Nephron (organoid): Measurements from ENCODE around the gene CCDC51.
A peak's percentile ranks its signal among the peaks of the same experiment; 100 is the strongest.

Experiments
- H3K27ac Mint-ChIP-seq, 3 experiments: 2 replicates each; pipeline ENCODE4 v1.8.0; 2020; ENCODE audit warnings: mixed read lengths in 3 of 3, mild to moderate bottlenecking in 2 of 3, moderate library complexity in 1 of 3
- H3K27me3 Mint-ChIP-seq: 2 replicates; pipeline ENCODE4 v1.8.0; 2021; ENCODE audit warnings: low read depth, mild to moderate bottlenecking, moderate library complexity, mixed read lengths
- H3K36me3 Mint-ChIP-seq: 2 replicates; pipeline ENCODE4 v1.8.0; 2020; ENCODE audit warnings: low read depth, mixed read lengths
- H3K4me1 Mint-ChIP-seq: 2 replicates; pipeline ENCODE4 v1.8.0; 2020; ENCODE audit warnings: mixed read lengths
- H3K4me3 Mint-ChIP-seq, 3 experiments: 2 replicates each; pipeline ENCODE4 v1.8.0; 2020; ENCODE audit warnings: mild to moderate bottlenecking in 3 of 3, mixed read lengths in 3 of 3, moderate library complexity in 2 of 3
- H3K9me3 Mint-ChIP-seq: 2 replicates; pipeline ENCODE4 v1.8.0; 2020; ENCODE audit warnings: mixed read lengths
- TF ChIP-seq, protein P1 (sequence below), 3 experiments: fragments of 200-600 bp; sonication (generic); IDR thresholded peaks; one replicate each; pipeline ENCODE4 v1.5.0; 2021; ENCODE audit warnings: antibody characterized with exemption in 3 of 3; ENCODE audit not compliant: unreplicated experiment in 3 of 3

CCDC51 gene

DNA sequence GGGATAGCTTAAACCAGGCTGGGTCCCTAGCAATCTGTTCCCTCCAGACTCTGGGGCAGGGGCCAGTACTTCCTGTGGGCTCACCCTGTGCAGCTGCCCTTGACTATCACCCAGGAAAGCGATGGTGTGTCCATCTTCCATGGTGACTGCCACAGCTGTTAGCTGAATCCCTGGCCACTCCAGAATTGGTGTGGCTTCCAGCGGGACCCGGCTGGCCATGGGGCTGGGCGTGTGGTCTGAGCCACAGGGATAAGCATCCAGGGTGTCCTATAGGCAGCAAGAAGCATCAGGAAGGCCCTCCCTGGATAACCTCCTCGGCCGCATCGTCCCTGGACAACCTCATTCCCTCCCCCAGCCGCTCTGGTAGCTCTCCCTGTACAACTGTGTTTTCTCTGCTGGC, 17.2 kb downstream of the CCDC51 start:
- Mint-ChIP-seq H3K4me3 (no peak overlapping the region), H3K4me1 (peaks cover 35% of the 10 kb centered on the region)
- TF ChIP-seq, protein P1, sequence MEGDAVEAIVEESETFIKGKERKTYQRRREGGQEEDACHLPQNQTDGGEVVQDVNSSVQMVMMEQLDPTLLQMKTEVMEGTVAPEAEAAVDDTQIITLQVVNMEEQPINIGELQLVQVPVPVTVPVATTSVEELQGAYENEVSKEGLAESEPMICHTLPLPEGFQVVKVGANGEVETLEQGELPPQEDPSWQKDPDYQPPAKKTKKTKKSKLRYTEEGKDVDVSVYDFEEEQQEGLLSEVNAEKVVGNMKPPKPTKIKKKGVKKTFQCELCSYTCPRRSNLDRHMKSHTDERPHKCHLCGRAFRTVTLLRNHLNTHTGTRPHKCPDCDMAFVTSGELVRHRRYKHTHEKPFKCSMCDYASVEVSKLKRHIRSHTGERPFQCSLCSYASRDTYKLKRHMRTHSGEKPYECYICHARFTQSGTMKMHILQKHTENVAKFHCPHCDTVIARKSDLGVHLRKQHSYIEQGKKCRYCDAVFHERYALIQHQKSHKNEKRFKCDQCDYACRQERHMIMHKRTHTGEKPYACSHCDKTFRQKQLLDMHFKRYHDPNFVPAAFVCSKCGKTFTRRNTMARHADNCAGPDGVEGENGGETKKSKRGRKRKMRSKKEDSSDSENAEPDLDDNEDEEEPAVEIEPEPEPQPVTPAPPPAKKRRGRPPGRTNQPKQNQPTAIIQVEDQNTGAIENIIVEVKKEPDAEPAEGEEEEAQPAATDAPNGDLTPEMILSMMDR (IDR thresholded peaks at IDR 0.05; ENCODE audit: unreplicated experiment in 3 of 3) = no peak

DNA sequence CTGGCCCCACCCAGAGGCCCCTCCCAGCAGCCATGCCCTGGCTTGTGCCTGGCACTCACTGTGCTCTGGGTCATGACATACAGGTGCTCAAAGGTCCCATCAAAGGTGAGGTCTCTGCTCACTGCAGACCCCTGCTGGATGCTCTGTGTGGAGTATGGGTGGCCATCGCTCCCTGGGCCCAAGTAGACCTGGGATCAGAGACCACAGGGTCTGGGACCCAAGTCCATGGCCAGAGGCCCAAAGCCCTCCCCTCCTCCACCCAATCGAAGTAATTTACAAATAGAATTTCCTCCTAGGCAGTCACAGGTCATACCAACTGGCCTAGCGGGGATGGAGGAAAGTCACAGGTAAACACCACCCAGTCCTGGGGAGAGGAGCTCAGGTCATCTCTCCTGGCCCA, 17.6 kb downstream of the CCDC51 start:
- H3K27me3 Mint-ChIP-seq = no peaks in the 10 kb centered on the region
- H3K4me1 Mint-ChIP-seq = peaks cover 31% of the 10 kb centered on the region
- H3K27ac Mint-ChIP-seq = no peak overlapping the region
- peaks cover 10% of the 10 kb centered on the region for H3K36me3 Mint-ChIP-seq
- H3K9me3 Mint-ChIP-seq = no peaks in the 10 kb centered on the region
- TF ChIP-seq, protein P1 (IDR thresholded peaks at IDR 0.05; ENCODE audit: unreplicated experiment in 3 of 3) = no peak
- no peak overlapping the region for H3K4me3 Mint-ChIP-seq

More for the DNA sequence above, 17.2 kb downstream of the CCDC51 start:
- Mint-ChIP-seq H3K36me3 (peaks cover 10% of the 10 kb centered on the region), H3K27ac (peak overlapping the region in 2 of 3 experiments; percentile 57 to 72), H3K9me3 (no peaks in the 10 kb centered on the region), H3K27me3 (no peaks in the 10 kb centered on the region)

DNA sequence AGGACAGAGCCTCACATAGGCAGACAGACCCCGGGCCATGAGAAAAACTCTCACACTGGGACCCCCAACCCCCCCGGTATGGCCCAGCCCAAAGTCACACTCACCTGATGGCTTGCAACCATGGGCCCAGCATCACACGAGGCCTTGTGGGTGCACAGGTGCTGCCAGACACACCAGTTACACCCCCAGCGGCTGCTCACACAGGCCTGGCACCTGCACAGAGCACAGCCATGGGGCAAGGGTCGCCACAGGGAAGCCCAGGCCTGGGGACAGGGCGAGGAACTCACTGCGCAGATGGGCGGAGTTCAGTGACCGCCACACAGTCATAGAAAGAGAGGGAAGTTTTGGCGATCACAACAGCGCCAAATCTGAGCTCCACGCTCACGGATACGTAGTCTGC, 19.4 kb downstream of the CCDC51 start:
- TF ChIP-seq, protein P1 (IDR thresholded peaks at IDR 0.05; ENCODE audit: unreplicated experiment in 3 of 3) = no peak
- Mint-ChIP-seq H3K27ac (no peak overlapping the region), H3K4me1 (peaks cover 17% of the 10 kb centered on the region), H3K9me3 (no peaks in the 10 kb centered on the region), H3K4me3 (no peak overlapping the region), H3K36me3 (peaks cover 14% of the 10 kb centered on the region), H3K27me3 (no peaks in the 10 kb centered on the region)

DNA sequence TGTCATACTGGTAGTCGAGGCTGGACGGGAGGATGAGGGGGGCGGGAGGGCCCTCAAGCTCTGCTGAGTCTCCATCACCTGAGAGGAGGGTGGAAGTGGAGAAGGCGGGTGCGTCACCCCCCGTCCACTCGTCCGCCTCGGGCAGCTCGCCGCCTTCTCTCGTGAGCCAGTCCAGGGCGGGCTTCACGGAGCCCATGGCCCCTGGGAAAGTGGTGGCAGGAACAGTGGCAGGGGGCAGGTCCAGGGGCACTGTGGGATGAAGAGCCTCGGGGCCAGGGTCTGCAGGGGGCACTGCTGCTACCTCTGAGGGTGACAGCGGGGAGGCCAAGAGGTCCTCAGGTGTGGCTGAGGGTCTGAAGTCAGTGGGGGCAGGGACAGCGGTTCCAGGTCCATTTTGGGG, 20.3 kb downstream of the CCDC51 start:
- Mint-ChIP-seq H3K27me3 (no peaks in the 10 kb centered on the region), H3K4me3 (no peak overlapping the region), H3K4me1 (peaks cover 10% of the 10 kb centered on the region), H3K27ac (no peak overlapping the region), H3K36me3 (peaks cover 20% of the 10 kb centered on the region), H3K9me3 (no peaks in the 10 kb centered on the region)
- TF ChIP-seq, protein P1 (IDR thresholded peaks at IDR 0.05; ENCODE audit: unreplicated experiment in 3 of 3) = no peak

DNA sequence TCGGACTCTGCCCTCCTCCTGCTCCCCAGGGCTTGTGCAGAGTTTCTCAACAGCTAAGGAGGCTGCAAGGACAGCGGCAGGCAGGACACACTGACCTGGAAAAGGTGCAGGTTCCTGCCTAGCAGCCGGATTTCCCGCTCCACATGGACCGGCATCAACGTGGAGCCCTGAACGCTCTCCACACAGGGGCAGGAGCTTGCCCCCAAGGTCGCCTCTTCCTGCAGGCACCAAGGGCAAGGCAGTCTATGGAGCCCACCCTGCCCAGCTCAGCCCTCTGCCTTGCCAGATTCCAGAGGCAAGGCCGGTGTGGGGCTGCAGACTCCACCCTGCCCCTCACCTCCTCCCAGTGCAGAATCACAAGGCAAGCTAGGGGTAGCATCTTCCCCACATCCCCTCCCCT, 20.8 kb downstream of the CCDC51 start:
- Mint-ChIP-seq H3K27ac (no peak overlapping the region), H3K4me1 (peaks cover 7% of the 10 kb centered on the region), H3K4me3 (no peak overlapping the region), H3K27me3 (no peaks in the 10 kb centered on the region), H3K9me3 (no peaks in the 10 kb centered on the region), H3K36me3 (peaks cover 23% of the 10 kb centered on the region)
- TF ChIP-seq, protein P1 (IDR thresholded peaks at IDR 0.05; ENCODE audit: unreplicated experiment in 3 of 3) = no peak

DNA sequence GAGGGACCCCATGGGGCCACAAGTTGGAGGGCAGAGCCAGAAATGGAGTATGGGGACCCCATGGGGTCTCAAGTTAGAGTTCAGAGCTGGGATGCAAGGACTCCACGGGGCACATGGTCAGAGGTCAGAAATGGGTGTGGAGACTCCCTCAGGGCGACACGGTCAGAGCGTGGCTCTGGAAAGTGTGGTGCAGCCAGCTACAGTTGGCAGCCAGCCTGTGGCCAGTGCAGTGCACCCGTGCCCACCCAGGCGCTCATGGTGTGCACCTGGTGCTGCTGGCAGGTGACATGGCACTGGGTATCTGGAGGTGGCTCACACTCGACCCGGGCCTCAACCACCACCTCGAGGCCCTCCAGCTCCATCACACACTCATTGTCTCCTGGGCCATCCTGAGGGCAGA, 21.3 kb downstream of the CCDC51 start:
- H3K4me1 Mint-ChIP-seq = peaks cover 7% of the 10 kb centered on the region
- H3K27ac Mint-ChIP-seq = no peak overlapping the region
- H3K4me3 Mint-ChIP-seq = no peak overlapping the region
- H3K36me3 Mint-ChIP-seq = peaks cover 25% of the 10 kb centered on the region
- TF ChIP-seq, protein P1 (IDR thresholded peaks at IDR 0.05; ENCODE audit: unreplicated experiment in 3 of 3) = no peak
- H3K27me3 Mint-ChIP-seq = no peaks in the 10 kb centered on the region
- H3K9me3 Mint-ChIP-seq = no peaks in the 10 kb centered on the region
